CD4-positive, alpha-beta memory T cell (primary cell): ENCODE measurements around the gene AJAP1. TPM values are rescaled to one million over a fixed set of nuclear protein-coding genes. Genes with fewer than 3 reads are reported as not detected.

Source experiments
- CTCF ChIA-PET: fragments of 350-600 bp; sonication (Branson Sonifier 250); formaldehyde crosslinking; loops from one replicate; lab custom pipeline; 2021; ENCODE audit warnings: inconsistent platforms; ENCODE audit not compliant: partially characterized antibody; lab: Charles Lee
- POLR2A ChIA-PET: fragments of 350-600 bp; sonication (Branson Sonifier 250); formaldehyde crosslinking; loops from one replicate; lab custom pipeline; 2021; ENCODE audit not compliant: partially characterized antibody; lab: Charles Lee
- DNase-seq, 5 donors: peaks; one replicate each; pipeline versions ENCODE4 v3.0.0 to v3.0.0-alpha.2; 2020 to 2022; ENCODE audit warnings: mixed read lengths in 1 of 5
- H3K27ac ChIP-seq: one replicate; pipeline ENCODE4 v1.7.0; 2013; ENCODE audit warnings: low read depth, low read length
- H3K27me3 ChIP-seq: 2 replicates; pipeline ENCODE4 v1.7.0; 2013; ENCODE audit warnings: mild to moderate bottlenecking, low read length, moderate library complexity; ENCODE audit not compliant: insufficient read depth
- H3K36me3 ChIP-seq: 2 replicates; pipeline ENCODE4 v1.7.0; 2013; ENCODE audit warnings: mild to moderate bottlenecking, low read length, moderate library complexity; ENCODE audit not compliant: insufficient read depth
- H3K4me1 ChIP-seq: 2 replicates; pipeline ENCODE4 v1.7.0; 2013; ENCODE audit warnings: mild to moderate bottlenecking, low read length, moderate library complexity; ENCODE audit not compliant: insufficient read depth
- H3K4me3 ChIP-seq, 2 donors: one replicate each; pipeline ENCODE4 v1.7.0; 2013; ENCODE audit warnings: low read length in 2 of 2, mild to moderate bottlenecking in 1 of 2
- H3K9me3 ChIP-seq, 2 donors: one replicate each; pipeline ENCODE4 v1.7.0; 2013; ENCODE audit warnings: low read length in 2 of 2, control low read depth in 1 of 2; ENCODE audit not compliant: control insufficient read depth in 1 of 2
- H3K27ac Mint-ChIP-seq, 7 donors: one replicate each; pipeline ENCODE4 v1.8.0; 2020 to 2021; ENCODE audit warnings: mixed read lengths in 7 of 7, mild to moderate bottlenecking in 6 of 7, inconsistent platforms in 3 of 7, moderate library complexity in 3 of 7
- H3K27me3 Mint-ChIP-seq, 2 donors: one replicate each; pipeline ENCODE4 v1.8.0; 2020 to 2021; ENCODE audit warnings: mixed read lengths in 2 of 2
- H3K36me3 Mint-ChIP-seq, 2 donors: one replicate each; pipeline ENCODE4 v1.8.0; 2020 to 2021; ENCODE audit warnings: mixed read lengths in 2 of 2, inconsistent platforms in 1 of 2, mild to moderate bottlenecking in 1 of 2
- H3K4me1 Mint-ChIP-seq, 4 donors: one replicate each; pipeline ENCODE4 v1.8.0; 2020 to 2021; ENCODE audit warnings: mixed read lengths in 4 of 4, mild to moderate bottlenecking in 1 of 4
- H3K4me3 Mint-ChIP-seq, 8 donors: one replicate each; pipeline ENCODE4 v1.8.0; 2020 to 2021; ENCODE audit warnings: mixed read lengths in 8 of 8, mild to moderate bottlenecking in 7 of 8, moderate library complexity in 6 of 8, inconsistent platforms in 3 of 8
- H3K9me3 Mint-ChIP-seq, 8 donors: one replicate each; pipeline ENCODE4 v1.8.0; 2020 to 2021; ENCODE audit warnings: mixed read lengths in 8 of 8, mild to moderate bottlenecking in 5 of 8, inconsistent platforms in 3 of 8, moderate library complexity in 1 of 8
- intact Hi-C: fragments of 100-400 bp; cut with micrococcal nuclease; formaldehyde crosslinking; loops from one replicate; pipeline ENCODE4 v1.15.1; 2023
- polyA plus RNA-seq, 2 donors: library from polyadenylated mRNA; unstranded; fragments of 300-500 nt; fragmentation: Illumina TruSeq; gene quantifications; one replicate each; pipeline ENCODE4 v1.2.3, GENCODE V29; 2021
- total RNA-seq, 2 experiments: library from RNA; stranded (reverse); gene quantifications; one replicate each; pipeline ENCODE4 v1.2.3, GENCODE V29; 2021

The AJAP1 gene
- total and polyA plus RNA-seq, 4 experiments from 2014 or later: 0.09 TPM; not detected in 3

- Mint-ChIP-seq H3K9me3 (no peaks in the 10 kb centered on the region), H3K36me3 (no peaks in the 10 kb centered on the region), H3K4me3 (no peak overlapping the region), H3K27me3 (peaks cover 0 to 7% of the 10 kb centered on the region in 2 donors), H3K27ac (no peak overlapping the region), H3K4me1 (no peaks in the 10 kb centered on the region)
- Histone ChIP-seq H3K4me1 (no peaks in the 10 kb centered on the region), H3K9me3 (no peaks in the 10 kb centered on the region), H3K36me3 (no peaks in the 10 kb centered on the region), H3K4me3 (no peak overlapping the region), H3K27ac (no peak overlapping the region), H3K27me3 (no peaks in the 10 kb centered on the region)
- POLR2A ChIA-PET: no interaction called here
- intact Hi-C loops: no loop called here
- DNase-seq: no peak
- CTCF ChIA-PET: no interaction called here
These were observed 23.1 kb upstream of the AJAP1 start for GRCh38 chr1:4631321-4631720.

GRCh38 chr1:4633346-4633745 lies 21.1 kb upstream of the AJAP1 start:
- no peak for DNase-seq
- Histone ChIP-seq H3K27me3 (no peaks in the 10 kb centered on the region), H3K36me3 (no peaks in the 10 kb centered on the region), H3K4me1 (no peaks in the 10 kb centered on the region), H3K4me3 (no peak overlapping the region), H3K9me3 (no peaks in the 10 kb centered on the region), H3K27ac (no peak overlapping the region)
- Mint-ChIP-seq H3K27ac (no peak overlapping the region), H3K4me3 (no peak overlapping the region), H3K4me1 (no peaks in the 10 kb centered on the region), H3K36me3 (no peaks in the 10 kb centered on the region), H3K9me3 (no peaks in the 10 kb centered on the region), H3K27me3 (peaks cover 3 to 10% of the 10 kb centered on the region in 2 donors)
- CTCF ChIA-PET: no interaction called here
- intact Hi-C loops: no loop called here
- POLR2A ChIA-PET: no interaction called here

- Mint-ChIP-seq H3K27me3 (peaks cover 3 to 12% of the 10 kb centered on the region in 2 donors), H3K9me3 (no peaks in the 10 kb centered on the region), H3K4me1 (no peaks in the 10 kb centered on the region), H3K36me3 (no peaks in the 10 kb centered on the region), H3K4me3 (no peak overlapping the region), H3K27ac (no peak overlapping the region)
- no peaks in the 10 kb centered on the region for H3K27me3 ChIP-seq
- POLR2A ChIA-PET: no interaction called here
- intact Hi-C loops: no loop called here
- CTCF ChIA-PET: no interaction called here
- H3K4me3 ChIP-seq: no peak overlapping the region
- no peak overlapping the region for H3K27ac ChIP-seq
- H3K4me1 ChIP-seq: no peaks in the 10 kb centered on the region
- H3K36me3 ChIP-seq: no peaks in the 10 kb centered on the region
- no peak for DNase-seq
- no peaks in the 10 kb centered on the region for H3K9me3 ChIP-seq
These were observed 20.1 kb upstream of the AJAP1 start for GRCh38 chr1:4634156-4634792.

- H3K4me3 Mint-ChIP-seq: no peak overlapping the region
- Histone ChIP-seq H3K27me3 (no peaks in the 10 kb centered on the region), H3K4me3 (no peak overlapping the region), H3K9me3 (no peaks in the 10 kb centered on the region), H3K36me3 (no peaks in the 10 kb centered on the region), H3K27ac (no peak overlapping the region), H3K4me1 (no peaks in the 10 kb centered on the region)
- H3K27ac Mint-ChIP-seq: no peak overlapping the region
- H3K36me3 Mint-ChIP-seq: no peaks in the 10 kb centered on the region
- intact Hi-C loops: no loop called here
- no peaks in the 10 kb centered on the region for H3K4me1 Mint-ChIP-seq
- ChIA-PET POLR2A (no interaction called here), CTCF (no interaction called here)
- no peak for DNase-seq
- H3K9me3 Mint-ChIP-seq: no peaks in the 10 kb centered on the region
- H3K27me3 Mint-ChIP-seq: peaks cover 3 to 9% of the 10 kb centered on the region in 2 donors
These were observed 19.5 kb upstream of the AJAP1 start for GRCh38 chr1:4634793-4635406.

GRCh38 chr1:4636186-4636585 lies 18.2 kb upstream of the AJAP1 start:
- Mint-ChIP-seq H3K4me1 (no peaks in the 10 kb centered on the region), H3K27me3 (peaks cover 6 to 11% of the 10 kb centered on the region in 2 donors), H3K4me3 (no peak overlapping the region), H3K27ac (no peak overlapping the region), H3K36me3 (no peaks in the 10 kb centered on the region), H3K9me3 (no peaks in the 10 kb centered on the region)
- Histone ChIP-seq H3K36me3 (no peaks in the 10 kb centered on the region), H3K4me1 (no peaks in the 10 kb centered on the region), H3K9me3 (no peaks in the 10 kb centered on the region), H3K4me3 (no peak overlapping the region), H3K27me3 (no peaks in the 10 kb centered on the region), H3K27ac (no peak overlapping the region)
- POLR2A ChIA-PET: no interaction called here
- no peak for DNase-seq
- CTCF ChIA-PET: no interaction called here
- intact Hi-C loops: no loop called here

GRCh38 chr1:4636644-4637380 lies 17.6 kb upstream of the AJAP1 start:
- Histone ChIP-seq H3K4me3 (no peak overlapping the region), H3K9me3 (no peaks in the 10 kb centered on the region), H3K36me3 (no peaks in the 10 kb centered on the region), H3K27me3 (no peaks in the 10 kb centered on the region), H3K4me1 (no peaks in the 10 kb centered on the region), H3K27ac (no peak overlapping the region)
- intact Hi-C loops: no loop called here
- H3K4me1 Mint-ChIP-seq: no peaks in the 10 kb centered on the region
- no peaks in the 10 kb centered on the region for H3K9me3 Mint-ChIP-seq
- peaks cover 7 to 11% of the 10 kb centered on the region in 2 donors for H3K27me3 Mint-ChIP-seq
- H3K36me3 Mint-ChIP-seq: no peaks in the 10 kb centered on the region
- ChIA-PET POLR2A (no interaction called here), CTCF (no interaction called here)
- H3K4me3 Mint-ChIP-seq: no peak overlapping the region
- DNase-seq: no peak
- H3K27ac Mint-ChIP-seq: no peak overlapping the region

- Mint-ChIP-seq H3K9me3 (no peaks in the 10 kb centered on the region), H3K4me3 (no peak overlapping the region), H3K4me1 (no peaks in the 10 kb centered on the region), H3K27me3 (peaks cover 9 to 13% of the 10 kb centered on the region in 2 donors), H3K36me3 (no peaks in the 10 kb centered on the region), H3K27ac (no peak overlapping the region)
- no peak overlapping the region for H3K4me3 ChIP-seq
- CTCF ChIA-PET: no interaction called here
- H3K27me3 ChIP-seq: no peaks in the 10 kb centered on the region
- intact Hi-C loops: no loop called here
- POLR2A ChIA-PET: no interaction called here
- no peak overlapping the region for H3K27ac ChIP-seq
- no peaks in the 10 kb centered on the region for H3K4me1 ChIP-seq
- no peak for DNase-seq
- H3K36me3 ChIP-seq: no peaks in the 10 kb centered on the region
- no peaks in the 10 kb centered on the region for H3K9me3 ChIP-seq
These were observed 16.6 kb upstream of the AJAP1 start for GRCh38 chr1:4637616-4638344.
